H1 (cell line): ENCODE data around the gene CEP97. TPM values are rescaled to one million over a fixed set of nuclear protein-coding genes. Genes with fewer than 3 reads are reported as not detected.

Experiments
- BCL11A ChIP-seq, 2 experiments: IDR thresholded peaks; one replicate each; pipeline ENCODE4 v1.6.1; 2011; ENCODE audit warnings: low read depth in 2 of 2, low read length in 2 of 2, mild to moderate bottlenecking in 2 of 2
- CHD7 ChIP-seq: fragments of 300-600 bp; sonication (generic); IDR thresholded peaks from 2 replicates; pipeline ENCODE4 v1.7.1; 2012; ENCODE audit warnings: low read length, moderate library complexity, mild to moderate bottlenecking, inconsistent platforms; ENCODE audit not compliant: insufficient replicate concordance
- EZH2 ChIP-seq: fragments of 200-600 bp; sonication (generic); IDR thresholded peaks from 2 replicates; pipeline ENCODE4 v1.7.1; 2012; ENCODE audit warnings: low read depth, mild to moderate bottlenecking, moderate library complexity, low read length, inconsistent platforms; ENCODE audit not compliant: severe bottlenecking
- MAFK ChIP-seq: IDR thresholded peaks from 2 replicates; pipeline ENCODE4 v1.6.1; 2012; ENCODE audit warnings: low read depth, mild to moderate bottlenecking, improper control_type of control experiment, low read length
- MAX ChIP-seq: IDR thresholded peaks from 2 replicates; pipeline ENCODE4 v1.6.1; 2012; ENCODE audit warnings: inconsistent platforms
- polyA plus RNA-seq, 7 experiments: library from polyadenylated mRNA; depleted of rRNA in 3 of 7; stranded (reverse) in 5 of 7; unstranded in 2 of 7; fragments of >200 nt in 5 of 7; fragments of 200-250 nt in 2 of 7; gene quantifications; 1 replicate in 5 of 7; 2 replicates in 1 of 7; 4 replicates in 1 of 7; pipeline versions ENCODE4 v1.2.1 to v1.2.3, GENCODE V29; 2011 to 2013; ENCODE audit warnings: missing spikeins in 2 of 7, mixed read lengths in 2 of 7
- total RNA-seq: library from RNA; stranded (reverse); fragmentation: NEBNext Ultra II Directional; extraction: Animal tissue kit (Norgen Biotek cat#: 25700); gene quantifications from 2 replicates; pipeline ENCODE4 v1.2.1, GENCODE V29; 2021

CEP97 gene
- total and polyA plus RNA-seq, 2 of the 8 experiments (the other 6 are each of a cell fraction or from before 2014, with no cell fraction given), result 1.6 to 13.2 TPM

- TF ChIP-seq CHD7 (no peak), MAX (no peak), EZH2 (no peak), MAFK (no peak), BCL11A (IDR thresholded peaks at IDR 0.05; ENCODE audit: low read depth in 2 of 2, low read length in 2 of 2) (no peak)
Observed at GRCh38 chr3:101685050-101685400, 39.4 kb upstream of the CEP97 start (continued).
